ELR (cell line): ENCODE results near the gene MAP2K2.
A peak's percentile ranks its signal among the peaks of the same experiment; 100 is the strongest.
"Not testable (repeated sequence)": the region's sequence is repeated elsewhere in the genome, so short reads cannot be mapped to it uniquely, and the experiment has no call there.

ENCODE experiments used
- DNase-seq: peaks from one replicate; pipeline ENCODE4 v3.0.0-alpha.2; 2015; ENCODE audit warnings: low read depth

Gene MAP2K2

GRCh38 chr19:4123615-4124568 lies at the start of gene MAP2K2:
MAP2K2 (minus strand) TSS chr19:4124122; CDS start chr19:4123875, 247 bp downstream.
- peak; percentile 94 for DNase-seq

GRCh38 chr19:4172861-4173473 lies 49.0 kb upstream of the MAP2K2 start:
- peak; percentile 52 for DNase-seq

- DNase-seq: no peak
Observed at GRCh38 chr19:4171676-4172075, 47.8 kb upstream of the MAP2K2 start.

- no peak for DNase-seq
Observed at GRCh38 chr19:4164262-4164661, 40.3 kb upstream of the MAP2K2 start.

- no peak for DNase-seq
Observed at GRCh38 chr19:4161415-4162077, 37.6 kb upstream of the MAP2K2 start.

- DNase-seq: not testable (repeated sequence)
Observed at GRCh38 chr19:4157971-4158370, 34.0 kb upstream of the MAP2K2 start.

- DNase-seq: no peak
Observed at GRCh38 chr19:4157164-4157563, 33.2 kb upstream of the MAP2K2 start.

GRCh38 chr19:4154571-4155312 lies 30.8 kb upstream of the MAP2K2 start:
- no peak for DNase-seq

GRCh38 chr19:4152241-4152998 lies 28.5 kb upstream of the MAP2K2 start:
- no peak for DNase-seq

- DNase-seq: no peak
Observed at GRCh38 chr19:4151623-4152022, 27.7 kb upstream of the MAP2K2 start.

- DNase-seq: no peak
Observed at GRCh38 chr19:4149518-4150288, 25.8 kb upstream of the MAP2K2 start.

- peak; percentile 62 for DNase-seq
Observed at GRCh38 chr19:4144666-4145249, 20.8 kb upstream of the MAP2K2 start.

- not testable (repeated sequence) for DNase-seq
Observed at GRCh38 chr19:4142916-4143315, 19.0 kb upstream of the MAP2K2 start.

GRCh38 chr19:4140237-4140711 lies 16.4 kb upstream of the MAP2K2 start:
- peak; percentile 87 for DNase-seq

GRCh38 chr19:4139614-4140236 lies 15.8 kb upstream of the MAP2K2 start:
- DNase-seq: peak; percentile 74

- DNase-seq: no peak
Observed at GRCh38 chr19:4138445-4138844, 14.5 kb upstream of the MAP2K2 start.

- no peak for DNase-seq
Observed at GRCh38 chr19:4136680-4137088, 12.8 kb upstream of the MAP2K2 start.

GRCh38 chr19:4135386-4135785 lies 11.5 kb upstream of the MAP2K2 start:
- DNase-seq: peak; percentile 36

- DNase-seq: no peak
Observed at GRCh38 chr19:4134351-4134750, 10.4 kb upstream of the MAP2K2 start.
